ENCODE results near the gene RNF224. TPM values are rescaled to one million over a fixed set of nuclear protein-coding genes. Genes with fewer than 3 reads are reported as not detected.

Gene RNF224
- polyA plus RNA-seq, 3 donors: not detected

DNA sequence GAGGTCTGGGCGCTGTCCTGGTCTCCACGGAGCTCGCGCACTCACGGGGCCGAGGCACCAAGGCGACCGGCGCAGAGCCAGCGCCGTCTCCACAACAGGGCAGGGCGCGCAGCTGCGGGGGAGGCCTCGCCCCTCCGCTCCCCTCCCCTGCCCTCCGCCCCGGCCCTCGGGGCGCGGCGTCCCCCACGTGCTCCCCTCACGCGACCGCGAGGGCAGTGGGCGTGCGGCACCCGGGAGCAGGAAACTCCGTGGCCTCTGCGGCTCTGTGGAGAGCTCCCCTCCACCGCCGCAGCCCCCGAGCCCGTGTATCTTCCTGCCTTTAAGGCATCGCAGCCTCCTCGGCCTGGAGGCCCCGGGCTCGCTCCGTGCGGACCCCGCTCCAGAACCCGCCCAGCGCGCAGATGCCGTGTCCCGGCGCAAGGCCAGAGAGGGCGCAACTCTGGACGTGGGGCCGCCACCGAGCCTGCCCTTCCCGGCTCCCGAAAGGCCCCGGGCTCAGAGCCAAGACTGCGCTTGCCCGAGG lies 13.1 kb downstream of the RNF224 start:
- Histone ChIP-seq H3K9me3 (replicated peaks in 1 of 2; ENCODE audit: control insufficient read depth in 1 of 2, insufficient read depth in 1 of 2, low read length in 2 of 2) (no peaks in the 10 kb centered on the region), H3K4me3 (replicated peaks in 1 of 3; ENCODE audit: low read depth in 2 of 3, low read length in 3 of 3) (peak overlapping the region; percentile 52 to 80 (median 59)), H2AFZ (ENCODE audit: insufficient read depth, low read depth, low read length, poor library complexity, severe bottlenecking) (peak overlapping the region; percentile 88), H3K4me2 (replicated peaks; ENCODE audit: extremely low read depth, low read length, poor library complexity, severe bottlenecking) (peak overlapping the region; percentile 96), H4K20me1 (ENCODE audit: insufficient read depth, low read length) (peaks cover 33% of the 10 kb centered on the region), H3K27me3 (ENCODE audit: control insufficient read depth in 2 of 2, insufficient read depth in 2 of 2, low read length in 2 of 2) (no peaks in the 10 kb centered on the region), H3K36me3 (replicated peaks in 1 of 2; ENCODE audit: control insufficient read depth in 1 of 2, insufficient read depth in 2 of 2, low read length in 2 of 2) (peaks cover 18 to 19% of the 10 kb centered on the region in 2 donors), H3K27ac (ENCODE audit: low read depth in 1 of 2, low read length in 2 of 2) (peak overlapping the region; percentile 68 to 82), H3K4me1 (ENCODE audit: control insufficient read depth in 1 of 2, insufficient read depth in 2 of 2, low read length in 2 of 2) (peaks cover 49 to 63% of the 10 kb centered on the region in 2 donors), H3K79me2 (ENCODE audit: insufficient read depth, low read length) (peaks cover 34% of the 10 kb centered on the region), H3K9ac (ENCODE audit: insufficient read depth, low read length, poor library complexity, severe bottlenecking) (peak overlapping the region; percentile 74)
- Mint-ChIP-seq H3K27me3 (ENCODE audit: low read depth in 3 of 3) (peaks cover 2 to 3% (median 2%) of the 10 kb centered on the region in 3 donors), H3K4me3 (peak overlapping the region; percentile 67 to 76), H3K4me1 (peaks cover 47% of the 10 kb centered on the region), H3K9me3 (peaks cover 0 to 3% (median 0%) of the 10 kb centered on the region in 7 donors), H3K27ac (peak overlapping the region; percentile 6 to 84 (median 45)), H3K36me3 (peaks cover 15 to 18% of the 10 kb centered on the region in 2 donors)
- TF ChIP-seq, protein P1, sequence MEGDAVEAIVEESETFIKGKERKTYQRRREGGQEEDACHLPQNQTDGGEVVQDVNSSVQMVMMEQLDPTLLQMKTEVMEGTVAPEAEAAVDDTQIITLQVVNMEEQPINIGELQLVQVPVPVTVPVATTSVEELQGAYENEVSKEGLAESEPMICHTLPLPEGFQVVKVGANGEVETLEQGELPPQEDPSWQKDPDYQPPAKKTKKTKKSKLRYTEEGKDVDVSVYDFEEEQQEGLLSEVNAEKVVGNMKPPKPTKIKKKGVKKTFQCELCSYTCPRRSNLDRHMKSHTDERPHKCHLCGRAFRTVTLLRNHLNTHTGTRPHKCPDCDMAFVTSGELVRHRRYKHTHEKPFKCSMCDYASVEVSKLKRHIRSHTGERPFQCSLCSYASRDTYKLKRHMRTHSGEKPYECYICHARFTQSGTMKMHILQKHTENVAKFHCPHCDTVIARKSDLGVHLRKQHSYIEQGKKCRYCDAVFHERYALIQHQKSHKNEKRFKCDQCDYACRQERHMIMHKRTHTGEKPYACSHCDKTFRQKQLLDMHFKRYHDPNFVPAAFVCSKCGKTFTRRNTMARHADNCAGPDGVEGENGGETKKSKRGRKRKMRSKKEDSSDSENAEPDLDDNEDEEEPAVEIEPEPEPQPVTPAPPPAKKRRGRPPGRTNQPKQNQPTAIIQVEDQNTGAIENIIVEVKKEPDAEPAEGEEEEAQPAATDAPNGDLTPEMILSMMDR (IDR thresholded peaks at IDR 0.05): peak; percentile 20
- intact Hi-C loops (cut with micrococcal nuclease): loop anchor here (2.0 to 5.0 kb wide), 2 partner anchors 14 to 38 kb away; partner anchors contain the start of genes NELFB (in 1 of the 2) and TPRN (in 1 of the 2)
- under 1% methylated on average over 58 of the region's 58 CpGs for WGBS (ENCODE audit: insufficient coverage)
- peak; percentile 42 to 65 (median 53) for DNase-seq

DNA sequence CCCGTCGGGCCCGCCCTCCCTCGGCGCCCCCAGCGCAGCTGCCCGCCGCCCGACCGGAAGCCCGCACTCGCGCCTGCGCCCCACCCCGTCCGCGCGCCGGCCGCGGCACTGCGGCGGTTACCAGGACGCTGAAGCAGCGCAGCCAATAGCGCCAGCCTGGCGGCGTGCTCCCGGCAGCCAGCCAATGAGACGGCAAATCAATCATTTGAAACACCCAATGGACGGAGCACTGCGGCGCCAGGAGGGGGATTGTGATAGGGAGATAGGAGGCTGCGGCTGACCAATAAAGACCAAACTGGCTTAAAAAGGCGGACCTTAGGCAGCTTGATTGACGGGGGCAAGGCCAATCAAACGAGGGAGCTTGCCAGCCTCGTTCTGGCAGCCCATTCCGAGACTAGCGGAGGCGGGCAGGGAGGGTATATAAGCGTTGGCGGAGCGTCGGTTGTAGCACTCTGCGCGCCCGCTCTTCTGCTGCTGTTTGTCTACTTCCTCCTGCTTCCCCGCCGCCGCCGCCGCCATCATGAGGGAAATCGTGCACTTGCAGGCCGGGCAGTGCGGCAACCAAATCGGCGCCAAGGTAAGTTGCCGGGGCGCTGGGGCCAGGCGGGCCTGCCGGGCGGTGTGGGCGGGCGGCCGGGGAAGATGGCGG lies 13.7 kb downstream of the RNF224 start, which contains the start of gene TUBB4B:
TUBB4B (plus strand) TSS at position 447 of the 649 bp plus-strand sequence; CDS start at position 521, 74 bp downstream.
- peak within 1 kb of the TSS; percentile 91 for H3K9ac ChIP-seq (ENCODE audit: insufficient read depth, low read length, poor library complexity, severe bottlenecking)
- Mint-ChIP-seq H3K4me3 (peak within 1 kb of the TSS; percentile 84 to 85), H3K4me1 (peaks cover 47% of the 10 kb centered on the region), H3K36me3 (peaks cover 15 to 18% of the 10 kb centered on the region in 2 donors), H3K27me3 (ENCODE audit: low read depth in 3 of 3) (peaks cover 1 to 3% (median 2%) of the 10 kb centered on the region in 3 donors), H3K9me3 (peaks cover 0 to 3% (median 0%) of the 10 kb centered on the region in 7 donors), H3K27ac (peak within 1 kb of the TSS; percentile 77 to 93 (median 90))
- TF ChIP-seq, protein P1 (IDR thresholded peaks at IDR 0.05): no peak
- H3K9me3 ChIP-seq (replicated peaks in 1 of 2; ENCODE audit: control insufficient read depth in 1 of 2, insufficient read depth in 1 of 2, low read length in 2 of 2): no peaks in the 10 kb centered on the region
- WGBS (ENCODE audit: insufficient coverage): under 1% methylated on average over 67 of the region's 67 CpGs
- peak within 1 kb of the TSS; percentile 88 for H2AFZ ChIP-seq (ENCODE audit: insufficient read depth, low read depth, low read length, poor library complexity, severe bottlenecking)
- peak within 1 kb of the TSS; percentile 82 to 94 (median 90) for H3K4me3 ChIP-seq (replicated peaks in 1 of 3; ENCODE audit: low read depth in 2 of 3, low read length in 3 of 3)
- DNase-seq: peak; percentile 100
- peaks cover 49 to 63% of the 10 kb centered on the region in 2 donors for H3K4me1 ChIP-seq (ENCODE audit: control insufficient read depth in 1 of 2, insufficient read depth in 2 of 2, low read length in 2 of 2)
- peak within 1 kb of the TSS; percentile 97 for H3K4me2 ChIP-seq (replicated peaks; ENCODE audit: extremely low read depth, low read length, poor library complexity, severe bottlenecking)
- peaks cover 18 to 19% of the 10 kb centered on the region in 2 donors for H3K36me3 ChIP-seq (replicated peaks in 1 of 2; ENCODE audit: control insufficient read depth in 1 of 2, insufficient read depth in 2 of 2, low read length in 2 of 2)
- H3K27ac ChIP-seq (ENCODE audit: low read depth in 1 of 2, low read length in 2 of 2): peak within 1 kb of the TSS; percentile 68 to 94
- intact Hi-C loops (cut with micrococcal nuclease): loop anchor here (1.0 to 5.0 kb wide), 4 partner anchors 14 to 39 kb away; partner anchors contain the start of genes NELFB (in 2 of the 2) and TPRN (in 1 of the 2)
- H3K27me3 ChIP-seq (ENCODE audit: control insufficient read depth in 2 of 2, insufficient read depth in 2 of 2, low read length in 2 of 2): no peaks in the 10 kb centered on the region
- peaks cover 33% of the 10 kb centered on the region for H4K20me1 ChIP-seq (ENCODE audit: insufficient read depth, low read length)
- H3K79me2 ChIP-seq (ENCODE audit: insufficient read depth, low read length): peaks cover 34% of the 10 kb centered on the region
